HG03108 (cell line): ENCODE measurements around the gene ZGPAT.
"Not testable (repeated sequence)": the region's sequence is repeated elsewhere in the genome, so short reads cannot be mapped to it uniquely, and the experiment has no call there.

ENCODE experiments used
- ATAC-seq: cut with Tn5 transposase; IDR thresholded peaks from one replicate; pipeline ENCODE4 v1.9.1; 2021; ENCODE audit warnings: moderate library complexity; ENCODE audit not compliant: unreplicated experiment

Gene ZGPAT

DNA sequence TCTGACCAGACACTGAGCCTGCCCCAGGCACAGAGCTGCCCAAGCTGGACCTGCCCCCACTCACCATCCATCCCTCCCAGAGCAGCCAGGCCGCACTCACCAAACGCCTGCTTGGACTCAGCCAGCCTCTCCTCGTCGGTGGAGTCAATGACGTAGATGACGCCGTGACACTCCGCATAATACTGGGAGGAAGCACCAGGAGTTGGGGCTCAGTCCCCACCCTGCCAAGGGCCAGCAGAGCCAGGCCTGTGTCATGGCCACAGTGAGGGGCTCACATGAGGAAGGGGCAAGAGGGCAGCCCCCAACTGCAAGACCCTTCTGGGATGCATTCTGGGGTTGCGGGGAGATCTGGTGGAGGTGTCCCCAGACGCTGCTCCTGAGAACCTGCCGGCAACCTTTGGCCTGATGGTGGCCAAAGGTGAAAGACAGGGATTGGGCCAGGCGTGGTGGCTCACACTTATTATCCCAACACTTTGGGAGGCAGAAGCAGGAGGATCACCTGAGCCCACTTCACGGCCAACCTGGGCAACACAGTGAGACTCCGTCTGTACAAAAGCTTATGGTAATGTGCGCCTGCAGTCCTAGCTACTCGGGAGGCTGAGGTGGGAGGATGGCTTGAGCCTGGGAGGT, 5.7 kb upstream of the ZGPAT start:
- no peak for ATAC-seq

DNA sequence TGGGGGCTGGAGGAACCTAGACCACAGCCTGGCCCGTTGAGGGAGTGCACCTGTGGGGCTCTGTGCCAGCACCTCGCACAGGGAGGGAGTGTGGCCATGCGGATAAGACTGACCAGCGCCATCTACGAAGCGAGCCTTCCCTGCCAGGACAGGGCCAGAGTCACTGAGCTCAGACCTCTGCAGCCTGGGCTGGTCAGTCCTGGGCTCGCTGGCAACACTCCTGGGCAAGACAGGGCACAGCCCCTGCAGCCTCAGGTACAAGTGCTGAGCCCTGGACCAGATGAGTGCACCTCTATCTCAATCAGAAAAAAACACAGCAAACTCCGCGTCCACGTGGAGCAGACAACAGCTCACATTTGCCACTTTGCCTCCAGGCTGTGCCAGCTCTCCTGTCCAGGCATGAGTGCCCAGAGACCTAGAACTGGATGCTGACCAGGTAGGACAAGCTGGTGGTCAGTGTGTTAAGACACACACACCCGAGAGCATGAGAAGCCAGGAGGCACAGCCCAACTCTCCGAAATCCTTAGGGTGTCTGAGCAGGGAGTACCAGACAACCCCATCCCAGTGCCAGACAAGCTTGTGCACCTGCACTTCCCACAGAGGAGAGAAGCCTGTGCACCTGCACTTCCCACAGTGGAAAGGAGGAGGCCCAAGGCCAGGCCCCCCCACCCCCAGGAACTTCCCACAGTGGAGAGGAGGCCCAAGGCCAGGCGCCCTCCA, 4.9 kb upstream of the ZGPAT start:
- no peak for ATAC-seq

DNA sequence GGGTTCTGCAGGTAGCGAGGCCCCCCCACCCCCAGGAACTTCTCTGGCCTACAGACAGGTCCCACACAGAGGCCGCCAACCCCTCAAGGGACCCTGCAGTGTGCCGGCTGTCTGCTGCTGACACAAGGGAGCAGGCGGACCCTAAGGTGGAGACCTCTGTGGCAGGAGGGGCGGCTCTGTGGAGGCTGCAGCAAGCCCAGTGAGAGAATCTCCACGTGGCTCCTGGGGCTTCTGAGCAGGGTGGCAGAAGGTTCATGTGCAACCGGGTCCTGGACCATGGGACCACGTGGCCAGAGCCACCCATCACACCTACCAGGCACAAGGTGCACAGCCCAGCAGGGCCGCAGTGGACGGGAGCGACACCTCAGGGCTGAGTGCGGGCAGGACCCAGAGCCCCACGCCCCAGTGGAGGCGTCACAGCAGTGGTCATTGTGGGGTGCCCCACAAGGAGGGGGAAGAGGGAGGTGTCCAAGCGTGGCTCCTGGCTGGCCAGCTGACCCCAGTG, 4.3 kb upstream of the ZGPAT start:
- ATAC-seq, result no peak

DNA sequence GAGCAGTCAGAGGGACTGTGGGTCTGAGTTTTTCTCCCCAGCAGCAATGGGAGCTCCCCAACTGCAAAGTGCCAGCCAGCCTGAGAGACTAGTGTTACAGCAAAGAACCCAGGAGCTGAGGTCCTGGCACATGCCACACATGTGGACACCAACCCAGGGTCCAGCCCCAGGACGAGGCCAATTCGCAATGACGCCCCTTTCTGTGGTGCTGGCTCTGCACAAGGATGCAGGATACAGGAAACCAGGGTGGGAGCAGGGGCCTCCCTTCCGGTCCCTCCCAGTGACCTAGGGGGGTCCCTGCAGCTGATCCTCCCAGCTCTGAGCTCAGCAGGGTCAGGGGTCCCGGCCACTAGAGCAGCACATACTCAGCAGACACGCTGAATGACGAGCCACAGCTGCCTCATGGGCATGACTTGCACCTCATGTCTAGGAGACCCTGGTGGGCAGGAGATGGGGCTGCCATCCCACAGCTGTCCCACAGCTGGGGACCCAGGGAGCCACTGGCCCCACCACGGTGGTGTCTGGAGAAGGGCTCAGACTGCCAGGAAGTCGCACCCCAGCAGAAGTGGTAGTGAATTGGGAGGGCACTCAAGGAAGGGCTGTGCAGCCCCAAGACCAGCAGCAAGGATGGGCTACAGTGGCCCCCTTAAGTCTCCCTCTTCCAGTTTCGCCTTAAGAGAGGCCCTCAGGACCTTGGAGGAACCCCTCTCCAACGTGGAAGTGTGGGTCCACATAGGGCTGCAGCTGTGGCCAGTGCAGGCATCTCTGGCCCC, 3.7 kb upstream of the ZGPAT start:
- ATAC-seq, result no peak

DNA sequence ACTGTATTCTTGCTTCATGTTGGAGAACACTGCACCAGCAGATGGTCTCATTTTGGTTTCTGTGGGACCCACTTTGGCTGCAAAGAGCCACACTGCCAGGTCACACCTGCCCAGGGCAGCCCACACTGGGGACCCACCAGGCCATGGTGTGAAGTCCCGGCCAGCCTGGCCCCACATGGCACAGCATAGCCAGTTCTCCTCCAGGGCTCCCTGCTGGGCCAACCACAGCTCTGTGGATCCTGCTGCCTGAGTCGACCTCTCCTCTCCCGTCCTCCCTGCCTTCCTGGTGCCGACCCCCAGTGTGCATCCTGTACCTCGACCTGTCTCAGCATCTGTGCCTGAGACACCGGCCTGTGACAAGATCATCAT, 3.1 kb upstream of the ZGPAT start:
- ATAC-seq, result no peak

DNA sequence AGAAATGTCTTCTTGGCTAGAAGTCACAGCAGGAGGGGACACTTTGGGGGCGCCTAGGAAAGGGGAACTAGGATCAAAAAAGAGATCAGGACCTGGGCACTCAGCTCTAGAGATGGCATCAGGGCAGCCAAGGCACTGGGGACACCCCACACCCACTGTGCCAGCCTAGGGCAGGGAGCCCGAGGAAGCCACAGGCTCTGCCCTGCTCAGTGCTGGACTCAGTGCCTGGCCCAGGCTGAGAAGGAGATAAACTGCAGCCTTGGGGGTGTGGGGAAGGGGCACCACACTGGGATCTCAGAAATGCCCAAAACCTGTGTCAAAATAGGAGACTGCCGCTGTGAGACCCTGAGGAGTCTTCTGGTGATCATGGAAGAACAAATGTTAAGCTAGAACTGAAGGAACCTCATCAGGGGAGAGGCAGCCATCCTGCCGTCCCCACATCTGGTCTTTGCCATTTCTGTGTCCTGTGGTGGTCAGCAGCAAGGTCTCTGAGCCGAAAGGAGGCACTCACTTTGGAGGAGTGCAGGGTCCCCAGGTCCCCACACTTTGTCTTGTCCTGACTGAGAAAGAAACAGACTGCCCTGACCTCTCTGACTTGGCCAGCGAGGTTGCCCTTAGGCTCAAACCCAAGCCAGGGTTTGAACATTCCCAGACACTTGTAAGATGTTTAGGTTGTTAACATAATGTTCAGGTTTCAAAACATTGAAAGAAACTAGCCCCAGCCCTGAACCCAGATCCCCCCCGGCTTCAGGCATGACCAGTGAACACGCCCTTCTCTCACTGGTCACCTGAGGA, 2.4 kb upstream of the ZGPAT start:
- no peak for ATAC-seq

DNA sequence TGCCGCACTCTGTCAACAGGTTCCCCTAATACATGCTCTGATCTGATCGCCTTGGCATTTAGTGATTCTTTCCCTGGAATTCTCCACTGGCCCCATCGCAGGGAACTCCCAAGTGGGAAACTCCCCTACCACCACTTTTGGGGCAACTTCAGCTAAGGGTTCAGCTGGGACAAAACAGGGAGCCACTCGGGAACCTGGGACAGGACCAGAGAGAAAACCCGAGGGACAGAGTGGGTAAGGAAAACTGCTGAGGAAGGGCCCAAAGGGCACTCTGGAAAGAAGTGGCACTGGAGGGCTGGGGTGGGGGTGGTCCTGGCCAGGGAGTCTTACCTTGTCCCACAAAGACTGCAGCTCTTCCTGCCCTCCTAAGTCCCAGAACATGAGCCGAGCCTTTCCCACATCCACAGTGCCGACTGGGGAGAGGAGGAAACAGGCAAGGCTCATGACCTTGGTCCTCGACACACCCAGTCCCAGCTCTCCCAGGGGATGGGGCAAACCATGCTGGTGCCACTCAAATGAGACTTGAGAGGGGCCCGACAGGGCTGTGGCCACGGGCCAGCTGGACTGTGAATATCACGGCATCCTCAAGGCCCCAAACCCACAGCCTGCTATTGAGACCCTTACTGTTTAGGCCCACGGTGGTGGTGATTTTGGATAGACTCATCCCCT, 1.7 kb upstream of the ZGPAT start:
- ATAC-seq, result no peak

DNA sequence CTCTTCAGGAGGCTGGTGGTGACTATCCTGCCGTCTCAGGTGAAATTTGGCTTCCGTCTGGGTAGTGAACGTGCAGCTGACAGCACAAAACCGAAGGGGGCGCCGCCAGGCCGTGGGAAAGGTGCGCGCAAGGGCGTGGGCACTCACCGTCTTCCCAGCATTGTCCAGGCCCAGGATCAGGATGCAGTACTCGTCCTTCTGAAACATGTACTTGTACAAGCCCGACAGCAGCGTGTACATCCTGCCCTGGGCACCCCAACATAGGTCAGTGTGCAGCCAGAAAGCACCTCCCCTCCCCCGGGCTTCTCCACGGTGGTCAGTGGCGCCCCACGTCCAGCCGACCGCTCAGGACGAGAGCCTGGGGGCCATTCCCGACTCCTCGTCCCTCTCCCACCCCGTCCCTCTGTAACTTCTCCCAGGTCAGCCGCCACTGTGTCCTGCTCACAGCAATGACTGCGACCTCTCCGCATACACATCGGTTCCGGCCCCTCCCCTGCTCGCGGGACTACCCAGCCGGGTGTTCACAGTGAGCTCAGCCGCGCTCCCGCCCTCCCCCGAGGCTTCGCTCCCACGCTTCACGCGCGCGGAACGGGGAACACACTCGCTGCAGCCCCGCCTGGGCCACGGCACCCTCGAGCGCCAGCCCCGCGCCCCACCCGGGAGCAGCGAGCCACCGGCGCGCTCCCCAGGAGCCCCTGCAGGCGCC, 834 bp upstream of the ZGPAT start:
- ATAC-seq, result peak; percentile 10

DNA sequence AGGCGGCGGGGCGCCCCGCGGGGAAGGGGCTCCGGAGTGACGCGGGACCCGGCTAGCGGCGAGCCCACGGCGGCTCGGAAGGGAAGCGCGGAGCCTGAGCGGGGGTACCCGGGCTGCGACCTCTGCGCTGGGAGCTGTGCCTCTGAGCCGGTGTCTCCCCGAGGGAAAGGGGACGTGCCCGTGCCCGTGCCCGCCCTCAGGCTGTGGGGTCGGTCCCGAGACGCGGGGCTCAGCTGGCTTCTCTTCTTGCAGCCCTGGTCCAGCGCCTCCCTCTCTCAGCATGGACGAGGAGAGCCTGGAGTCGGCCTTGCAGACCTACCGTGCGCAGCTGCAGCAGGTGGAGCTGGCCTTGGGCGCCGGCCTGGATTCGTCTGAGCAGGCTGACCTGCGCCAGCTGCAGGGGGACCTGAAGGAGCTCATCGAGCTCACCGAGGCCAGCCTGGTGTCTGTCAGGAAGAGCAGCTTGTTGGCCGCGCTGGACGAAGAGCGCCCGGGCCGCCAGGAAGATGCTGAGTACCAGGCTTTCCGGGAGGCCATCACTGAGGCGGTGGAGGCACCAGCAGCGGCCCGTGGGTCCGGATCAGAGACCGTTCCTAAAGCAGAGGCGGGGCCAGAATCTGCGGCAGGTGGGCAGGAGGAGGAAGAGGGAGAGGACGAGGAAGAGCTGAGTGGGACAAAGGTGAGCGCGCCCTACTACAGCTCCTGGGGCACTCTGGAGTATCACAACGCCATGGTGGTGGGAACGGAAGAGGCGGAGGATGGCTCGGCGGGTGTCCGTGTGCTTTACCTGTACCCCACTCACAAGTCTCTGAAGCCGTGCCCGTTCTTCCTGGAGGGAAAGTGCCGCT, 686 bp downstream of the ZGPAT start:
- peak; percentile 21 for ATAC-seq

DNA sequence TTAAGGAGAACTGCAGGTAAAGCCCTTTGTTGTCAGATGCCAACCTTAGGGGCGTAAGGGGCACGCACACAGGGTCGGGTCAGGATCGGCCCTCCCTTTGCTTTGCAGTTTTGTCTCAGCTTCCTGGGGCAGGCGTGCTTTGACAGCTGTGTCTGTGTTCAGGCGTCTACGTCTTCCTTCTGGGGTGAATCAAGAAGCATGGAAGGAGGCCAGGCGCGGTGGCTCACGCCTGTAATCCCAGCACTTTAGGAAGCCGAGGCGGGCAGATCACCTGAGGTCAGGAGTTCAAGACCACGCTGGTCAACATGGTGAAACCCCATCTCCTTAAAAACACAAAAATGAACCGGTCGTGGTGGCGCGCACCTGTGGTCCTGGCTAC, 1.3 kb downstream of the ZGPAT start:
- ATAC-seq, result no peak

DNA sequence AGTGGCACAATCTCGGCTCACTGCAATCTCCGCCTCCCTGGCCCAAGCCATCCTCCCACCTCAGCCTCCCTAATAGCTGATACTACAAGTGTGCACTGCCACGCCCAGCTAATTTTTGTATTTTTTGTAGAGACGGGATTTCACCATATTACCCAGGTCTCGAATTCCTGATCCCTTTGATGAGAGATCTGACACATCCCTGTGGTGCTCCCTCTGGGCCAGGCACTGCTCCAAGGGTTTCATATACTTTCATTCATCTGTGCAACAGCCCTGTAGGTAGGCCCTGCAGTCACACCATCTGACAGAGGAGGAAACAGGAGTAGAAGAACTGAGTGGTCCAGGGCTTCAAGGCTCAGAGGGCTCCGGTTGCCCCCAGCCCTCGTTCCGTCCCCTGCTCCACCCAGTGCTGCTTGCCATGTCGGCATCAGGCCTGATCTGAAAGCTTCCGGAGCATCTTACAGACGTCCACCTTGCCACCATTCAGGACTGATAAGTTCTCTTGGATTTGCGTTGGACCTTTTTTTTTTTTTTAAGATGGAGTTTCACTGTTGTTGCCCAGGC, 3.3 kb downstream of the ZGPAT start:
- no peak for ATAC-seq

DNA sequence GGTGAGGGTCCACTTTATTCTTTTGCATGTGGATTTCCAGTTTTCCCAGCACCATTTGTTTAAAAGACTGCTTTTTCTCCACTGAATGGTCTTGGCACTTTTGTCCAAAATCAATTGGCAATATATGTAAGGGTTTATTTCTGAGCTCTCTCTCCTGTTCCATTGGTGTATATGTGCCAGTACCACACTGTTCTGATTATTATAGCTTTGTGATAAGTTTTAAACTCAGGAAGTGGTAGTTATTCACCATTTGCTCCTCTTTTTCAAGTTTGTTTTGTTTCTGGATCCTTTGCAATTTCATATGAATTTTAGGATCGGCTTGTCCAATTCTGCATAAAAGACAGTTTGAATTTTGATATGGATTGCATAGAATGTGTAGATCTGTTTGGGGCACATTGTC, 4.4 kb downstream of the ZGPAT start:
- no peak for ATAC-seq

DNA sequence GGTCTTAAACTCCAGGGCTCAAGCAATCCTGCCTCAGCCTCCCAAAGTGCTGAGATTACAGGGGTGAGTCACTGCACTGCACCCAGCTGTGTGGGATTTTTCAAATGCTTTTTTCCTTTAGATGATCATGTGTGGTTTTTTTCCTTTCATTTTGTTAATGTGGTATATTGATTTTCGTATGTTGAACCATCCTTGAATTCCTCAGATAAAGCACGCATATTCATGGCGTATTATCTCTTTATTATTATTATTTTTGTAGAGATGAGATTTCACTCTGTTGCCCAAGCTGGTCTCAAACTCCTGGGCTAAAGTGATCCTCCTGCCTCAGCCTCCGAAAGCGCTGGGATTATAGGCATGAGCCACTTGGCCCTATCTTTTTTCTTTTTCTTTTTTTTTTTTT, 7.0 kb downstream of the ZGPAT start:
- ATAC-seq, result no peak

DNA sequence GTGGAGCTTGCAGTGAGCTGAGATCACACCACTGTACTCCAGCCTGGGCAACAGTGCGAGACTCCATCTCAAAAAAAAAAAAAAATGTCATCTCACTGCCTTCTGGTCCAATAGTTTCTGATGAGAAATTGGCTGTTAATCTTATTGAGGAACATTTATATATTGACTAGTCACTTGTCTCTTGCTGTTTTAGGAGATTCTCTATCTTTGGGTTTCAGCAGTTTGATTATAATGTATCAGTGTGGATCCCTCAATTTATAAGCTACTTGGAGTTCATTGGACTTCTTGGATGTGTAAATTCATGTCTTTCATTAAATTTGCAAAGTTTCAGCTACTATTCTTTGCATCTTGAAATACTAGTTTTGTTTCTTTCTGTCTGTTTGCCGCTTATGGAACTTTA, 11.2 kb downstream of the ZGPAT start:
- ATAC-seq, result no peak

DNA sequence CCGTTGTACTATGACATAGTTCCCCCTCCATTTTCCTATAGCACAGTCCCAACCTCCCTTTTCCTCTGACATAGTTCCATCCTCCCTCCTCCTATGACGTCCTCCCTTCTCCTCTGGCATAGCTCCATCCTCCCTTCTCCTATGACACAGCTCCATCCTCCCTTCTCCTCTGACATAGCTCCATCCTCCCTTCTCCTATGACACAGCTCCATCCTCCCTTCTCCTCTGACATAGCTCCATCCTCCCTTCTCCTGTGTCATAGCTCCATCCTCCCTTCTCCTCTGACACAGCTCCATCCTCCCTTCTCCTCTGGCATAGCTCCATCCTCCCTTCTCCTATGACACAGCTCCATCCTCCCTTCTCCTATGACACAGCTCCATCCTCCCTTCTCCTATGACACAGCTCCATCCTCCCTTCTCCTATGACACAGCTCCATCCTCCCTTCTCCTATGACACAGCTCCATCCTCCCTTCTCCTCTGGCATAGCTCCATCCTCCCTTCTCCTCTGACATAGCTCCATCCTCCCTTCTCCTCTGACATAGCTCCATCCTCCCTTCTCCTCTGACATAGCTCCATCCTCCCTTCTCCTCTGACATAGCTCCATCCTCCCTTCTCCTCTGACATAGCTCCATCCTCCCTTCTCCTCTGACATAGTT, 15.3 kb downstream of the ZGPAT start:
- ATAC-seq, result not testable (repeated sequence)

DNA sequence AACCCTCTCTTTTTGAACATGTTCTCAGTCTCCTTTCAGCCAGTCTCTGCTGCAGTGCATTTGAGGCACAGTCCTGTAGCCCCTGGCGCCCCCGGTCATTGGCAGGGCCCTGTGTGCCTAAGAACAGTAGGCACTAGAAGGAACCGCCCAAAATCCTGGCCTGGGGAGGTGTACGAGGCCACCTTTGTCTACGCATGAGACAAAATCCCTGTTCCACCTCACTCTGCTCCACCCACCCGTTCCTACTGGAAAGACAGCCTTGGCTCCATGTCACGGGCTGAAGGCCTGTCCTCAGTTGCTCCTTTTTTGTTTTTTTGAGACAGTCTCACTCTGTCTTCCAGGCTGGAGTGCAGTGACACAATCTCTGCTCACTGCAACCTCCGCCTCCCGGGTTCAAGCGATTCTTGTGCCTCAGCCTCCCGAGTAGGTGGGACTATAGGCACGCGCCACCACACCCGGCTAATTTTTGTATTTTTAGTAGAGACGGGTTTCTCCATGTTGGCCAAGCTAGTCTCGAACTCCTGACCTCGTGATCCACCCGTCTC, 22.4 kb downstream of the ZGPAT start:
- ATAC-seq, result not testable (repeated sequence)

DNA sequence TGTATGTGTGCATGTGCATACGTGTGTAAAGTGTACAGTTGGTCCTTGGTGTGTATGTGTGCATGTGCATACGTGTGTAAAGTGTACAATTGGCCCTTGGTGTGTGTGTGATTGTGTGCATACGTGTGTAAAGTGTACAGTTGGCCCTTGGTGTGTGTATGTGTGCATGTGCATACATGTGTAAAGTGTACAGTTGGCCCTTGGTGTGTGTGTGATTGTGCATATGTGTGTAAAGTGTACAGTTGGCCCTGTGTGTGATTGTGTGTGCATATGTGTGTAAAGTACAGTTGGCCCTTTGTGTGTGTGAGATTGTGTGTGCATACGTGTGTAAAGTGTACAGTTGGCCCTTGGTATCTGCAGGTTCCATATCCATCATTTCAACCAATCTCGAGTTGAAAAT, 23.6 kb downstream of the ZGPAT start:
- ATAC-seq, result no peak
